ENCODE data around the gene COL4A6. TPM values are rescaled to one million over a fixed set of nuclear protein-coding genes. Genes with fewer than 3 reads are reported as not detected.

COL4A6 gene
- total and polyA plus RNA-seq, 10 donors, result 0.15 to 4.8 (median 0.84) TPM

DNA sequence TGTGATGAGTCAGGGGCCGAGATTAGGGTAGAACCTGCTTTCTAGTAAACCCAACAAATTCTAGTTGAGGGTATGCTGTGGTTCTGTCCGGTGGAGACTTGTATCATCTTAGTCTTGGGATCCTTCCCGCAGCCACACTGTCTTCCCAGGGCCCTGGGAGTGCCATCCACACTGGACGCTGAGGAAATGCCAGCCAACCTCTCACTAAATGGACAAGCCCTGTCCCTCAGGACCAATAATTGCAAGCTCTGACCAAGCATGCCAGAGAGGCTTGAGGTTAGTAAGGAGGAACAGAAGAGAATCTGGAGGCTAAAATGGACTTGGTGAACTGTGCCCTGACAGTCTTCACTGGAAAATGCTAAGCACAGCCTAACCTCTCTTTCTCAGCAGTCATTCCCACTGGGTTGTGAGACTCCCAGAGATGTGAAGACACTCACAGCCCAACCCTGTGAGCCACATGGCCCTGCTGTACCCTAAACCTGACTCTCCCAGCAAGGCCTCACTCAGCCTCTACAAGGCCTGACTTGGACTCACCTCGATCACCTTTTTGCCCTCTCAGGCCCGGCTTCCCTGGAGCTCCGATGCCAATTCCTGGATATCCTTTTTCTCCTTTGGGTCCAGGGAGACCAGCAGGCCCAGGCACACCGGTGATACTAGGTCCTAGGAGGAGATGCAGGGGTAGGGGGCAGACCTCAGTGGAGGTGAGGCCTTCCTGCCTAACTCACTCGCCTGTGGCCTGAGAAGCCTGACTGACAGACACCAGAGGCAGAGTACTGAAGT is 269.1 kb downstream of the COL4A6 start:
- H3K27ac ChIP-seq, result no peak overlapping the region
- TF ChIP-seq POLR2A (IDR thresholded peaks at IDR 0.05) (no peak), POLR2AphosphoS5 (IDR thresholded peaks at IDR 0.05) (no peak)
- TF ChIP-seq, protein P1, sequence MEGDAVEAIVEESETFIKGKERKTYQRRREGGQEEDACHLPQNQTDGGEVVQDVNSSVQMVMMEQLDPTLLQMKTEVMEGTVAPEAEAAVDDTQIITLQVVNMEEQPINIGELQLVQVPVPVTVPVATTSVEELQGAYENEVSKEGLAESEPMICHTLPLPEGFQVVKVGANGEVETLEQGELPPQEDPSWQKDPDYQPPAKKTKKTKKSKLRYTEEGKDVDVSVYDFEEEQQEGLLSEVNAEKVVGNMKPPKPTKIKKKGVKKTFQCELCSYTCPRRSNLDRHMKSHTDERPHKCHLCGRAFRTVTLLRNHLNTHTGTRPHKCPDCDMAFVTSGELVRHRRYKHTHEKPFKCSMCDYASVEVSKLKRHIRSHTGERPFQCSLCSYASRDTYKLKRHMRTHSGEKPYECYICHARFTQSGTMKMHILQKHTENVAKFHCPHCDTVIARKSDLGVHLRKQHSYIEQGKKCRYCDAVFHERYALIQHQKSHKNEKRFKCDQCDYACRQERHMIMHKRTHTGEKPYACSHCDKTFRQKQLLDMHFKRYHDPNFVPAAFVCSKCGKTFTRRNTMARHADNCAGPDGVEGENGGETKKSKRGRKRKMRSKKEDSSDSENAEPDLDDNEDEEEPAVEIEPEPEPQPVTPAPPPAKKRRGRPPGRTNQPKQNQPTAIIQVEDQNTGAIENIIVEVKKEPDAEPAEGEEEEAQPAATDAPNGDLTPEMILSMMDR (IDR thresholded peaks at IDR 0.05 in 8 of 11, conservative IDR thresholded peaks at IDR 0.05 in 3 of 11), result no peak
- H3K27me3 ChIP-seq (replicated peaks in 1 of 7), result no peaks in the 10 kb centered on the region
- DNase-seq, result no peak
- intact Hi-C loops (cut with DNase I; ENCODE audit: low total_unique reads), result no loop called here
- no peaks in the 10 kb centered on the region for H3K36me3 ChIP-seq
- WGBS, 5 donors, result 71 to 94% (median 86%) methylated on average over 6 to 9 of the region's 9 CpGs
- H3K4me1 ChIP-seq, result no peaks in the 10 kb centered on the region
- no peaks in the 10 kb centered on the region for H3K9me3 ChIP-seq
- no peak overlapping the region for H3K4me3 ChIP-seq

DNA sequence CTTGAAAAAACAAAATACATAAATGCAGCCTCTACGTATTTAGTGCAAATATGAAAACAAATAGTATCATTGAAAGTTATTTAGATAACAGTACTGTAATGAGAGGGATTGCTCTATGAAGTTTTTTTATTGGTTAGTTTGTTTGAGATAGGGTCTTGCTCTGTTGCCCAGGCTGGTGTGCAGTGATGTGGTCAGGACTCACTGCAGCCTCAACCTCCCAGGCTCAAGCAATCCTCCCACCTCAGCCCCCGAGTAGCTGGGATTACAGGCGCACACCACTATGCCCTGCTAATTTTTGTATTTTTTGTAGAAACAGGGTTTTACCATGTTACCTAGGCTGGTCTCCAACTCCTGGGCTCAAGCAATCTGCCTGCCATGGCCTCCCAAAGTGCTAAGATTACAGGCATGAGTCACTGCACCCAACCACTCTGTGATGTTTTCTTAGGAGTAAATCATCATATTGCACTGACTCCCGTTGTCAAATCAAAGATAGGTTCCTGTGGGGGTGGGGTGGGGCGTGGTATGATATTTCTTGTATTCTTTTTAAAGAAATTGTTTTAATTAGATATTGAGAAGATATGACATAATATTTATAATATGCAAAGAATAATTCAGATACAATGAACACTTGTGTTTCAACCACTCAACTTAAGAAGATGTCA is 270.9 kb downstream of the COL4A6 start:
- H3K4me3 ChIP-seq, result no peak overlapping the region
- intact Hi-C loops (cut with DNase I; ENCODE audit: low total_unique reads), result no loop called here
- 68 to 78% (median 72%) methylated on average over 5 of the region's 5 CpGs for WGBS, 5 donors
- no peak overlapping the region for H3K27ac ChIP-seq
- no peaks in the 10 kb centered on the region for H3K9me3 ChIP-seq
- H3K36me3 ChIP-seq, result no peaks in the 10 kb centered on the region
- TF ChIP-seq POLR2AphosphoS5 (IDR thresholded peaks at IDR 0.05), result no peak
- TF ChIP-seq POLR2A (IDR thresholded peaks at IDR 0.05), result no peak
- TF ChIP-seq, protein P1 (IDR thresholded peaks at IDR 0.05 in 8 of 11, conservative IDR thresholded peaks at IDR 0.05 in 3 of 11), result no peak
- no peaks in the 10 kb centered on the region for H3K4me1 ChIP-seq
- DNase-seq, result no peak
- H3K27me3 ChIP-seq (replicated peaks in 1 of 7), result no peaks in the 10 kb centered on the region

DNA sequence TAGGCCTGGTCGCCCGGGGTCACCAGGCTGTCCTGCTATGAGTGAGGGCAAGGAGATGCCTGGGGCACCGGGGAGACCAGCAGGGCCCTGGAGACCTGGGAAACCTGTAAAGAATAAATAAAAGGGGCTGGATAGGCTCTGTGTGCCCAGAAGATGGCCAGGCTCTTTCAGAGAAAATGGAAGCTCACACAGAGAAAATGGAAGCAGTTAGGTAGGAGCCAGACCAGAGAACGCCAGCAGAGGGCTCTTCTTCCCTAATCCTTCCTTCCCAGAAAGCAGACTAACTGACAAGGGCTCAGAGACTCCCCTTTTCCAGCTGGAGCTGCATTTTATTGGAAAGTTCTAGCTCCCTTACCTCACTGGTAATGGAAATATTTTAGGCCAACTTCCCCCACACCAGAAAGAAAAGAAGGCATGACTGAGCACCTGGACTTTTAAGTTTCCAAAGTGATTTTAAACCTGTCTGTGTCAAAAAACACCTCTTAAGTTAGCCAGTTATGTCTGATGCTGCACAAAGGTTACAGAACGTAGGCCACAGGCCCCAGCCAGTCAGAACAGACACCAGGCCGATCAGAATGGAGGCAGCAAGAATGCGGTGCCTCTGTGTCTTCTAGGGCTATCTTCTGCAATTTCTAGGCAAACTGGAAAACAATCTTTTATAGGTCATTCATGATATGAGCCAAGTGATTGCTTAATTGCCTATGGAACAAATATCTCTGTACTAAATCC is 272.7 kb downstream of the COL4A6 start:
- TF ChIP-seq POLR2AphosphoS5 (IDR thresholded peaks at IDR 0.05), result no peak
- TF ChIP-seq POLR2A (IDR thresholded peaks at IDR 0.05), result no peak
- TF ChIP-seq, protein P1 (IDR thresholded peaks at IDR 0.05 in 8 of 11, conservative IDR thresholded peaks at IDR 0.05 in 3 of 11), result no peak
- Histone ChIP-seq H3K36me3 (no peaks in the 10 kb centered on the region), H3K27me3 (replicated peaks in 1 of 7) (no peaks in the 10 kb centered on the region), H3K4me3 (no peak overlapping the region), H3K4me1 (no peaks in the 10 kb centered on the region), H3K9me3 (no peaks in the 10 kb centered on the region), H3K27ac (no peak overlapping the region)
- WGBS, 5 donors, result 67 to 90% (median 79%) methylated on average over 4 to 7 of the region's 7 CpGs
- DNase-seq, result no peak
- intact Hi-C loops (cut with DNase I; ENCODE audit: low total_unique reads), result no loop called here
